ENCODE data around the gene HDAC11.
"Not testable (repeated sequence)": the region's sequence is repeated elsewhere in the genome, so short reads cannot be mapped to it uniquely, and the experiment has no call there.

HDAC11 gene

GRCh38 chr3:13507570-13508339 is 27.6 kb downstream of the HDAC11 start:
- no peak for DNase-seq (ENCODE audit: low spot score)

- no peak for DNase-seq (ENCODE audit: low spot score)
These were observed 28.4 kb downstream of the HDAC11 start for GRCh38 chr3:13508496-13508895.

- DNase-seq (ENCODE audit: low spot score), result no peak
These were observed 29.1 kb downstream of the HDAC11 start for GRCh38 chr3:13509059-13509815.

GRCh38 chr3:13509816-13510192 is 29.7 kb downstream of the HDAC11 start:
- DNase-seq (ENCODE audit: low spot score), result no peak

- no peak for DNase-seq (ENCODE audit: low spot score)
These were observed 32.3 kb downstream of the HDAC11 start for GRCh38 chr3:13512451-13512850.

- no peak for DNase-seq (ENCODE audit: low spot score)
These were observed 33.2 kb downstream of the HDAC11 start for GRCh38 chr3:13513051-13513912.

GRCh38 chr3:13513913-13514517 is 33.9 kb downstream of the HDAC11 start:
- no peak for DNase-seq (ENCODE audit: low spot score)

GRCh38 chr3:13514639-13515435 is 34.7 kb downstream of the HDAC11 start:
- DNase-seq (ENCODE audit: low spot score), result no peak

GRCh38 chr3:13515786-13516759 is 36.0 kb downstream of the HDAC11 start:
- DNase-seq (ENCODE audit: low spot score), result no peak

- no peak for DNase-seq (ENCODE audit: low spot score)
These were observed 36.6 kb downstream of the HDAC11 start for GRCh38 chr3:13516760-13517135.

GRCh38 chr3:13517253-13517977 is 37.3 kb downstream of the HDAC11 start:
- DNase-seq (ENCODE audit: low spot score), result no peak

- DNase-seq (ENCODE audit: low spot score), result no peak
These were observed 38.4 kb downstream of the HDAC11 start for GRCh38 chr3:13518516-13518953.

GRCh38 chr3:13519006-13519791 is 39.1 kb downstream of the HDAC11 start:
- DNase-seq (ENCODE audit: low spot score), result no peak

- no peak for DNase-seq (ENCODE audit: low spot score)
These were observed 40.3 kb downstream of the HDAC11 start for GRCh38 chr3:13520326-13520880.

GRCh38 chr3:13521309-13521708 is 41.2 kb downstream of the HDAC11 start:
- no peak for DNase-seq (ENCODE audit: low spot score)

- not testable (repeated sequence) for DNase-seq (ENCODE audit: low spot score)
These were observed 41.6 kb downstream of the HDAC11 start for GRCh38 chr3:13521749-13522148.

GRCh38 chr3:13522236-13522635 is 42.1 kb downstream of the HDAC11 start:
- no peak for DNase-seq (ENCODE audit: low spot score)

GRCh38 chr3:13524979-13525669 is 45.0 kb downstream of the HDAC11 start:
- no peak for DNase-seq (ENCODE audit: low spot score)
